GM12878 (cell line): ENCODE measurements around the gene TAS2R38. TPM values are rescaled to one million over a fixed set of nuclear protein-coding genes. Genes with fewer than 3 reads are reported as not detected.
"Not testable (repeated sequence)": the region's sequence is repeated elsewhere in the genome, so short reads cannot be mapped to it uniquely, and the experiment has no call there.

ENCODE experiments used
- ATAC-seq: fragments of 200-7000 bp; cut with Tn5 transposase; 3 replicates; pipeline ENCODE4 v1.9.1; 2020; ENCODE audit warnings: mild to moderate bottlenecking, moderate library complexity
- BruUV-seq: library from RNA; stranded (reverse); fragments of 400-500 nt; replicated peaks from 2 replicates; lab custom pipeline; 2021; lab: Mats Ljungman, UMichigan
- CTCF ChIA-PET: fragments of 300-600 bp; sonication (Branson Sonifier 250); formaldehyde crosslinking; extraction: SDS; loops from one replicate; lab custom pipeline; 2021; ENCODE audit warnings: inconsistent platforms; lab: Yijun Ruan, JAX
- POLR2A ChIA-PET: fragments of 350-600 bp; formaldehyde crosslinking; extraction: SDS; loops from one replicate; lab custom pipeline; 2021; ENCODE audit warnings: inconsistent platforms; lab: Charles Lee
- RAD21 ChIA-PET: fragments of 300-600 bp; sonication (Branson Sonifier 250); formaldehyde crosslinking; loops from one replicate; lab custom pipeline; 2023; ENCODE audit warnings: antibody characterized with exemption; ENCODE audit not compliant: unreplicated experiment; lab: Charles Lee
- SMC1A ChIA-PET: fragments of 300-600 bp; sonication (Branson Sonifier 250); formaldehyde crosslinking; loops from one replicate; lab custom pipeline; 2023; ENCODE audit not compliant: unreplicated experiment, uncharacterized antibody; lab: Charles Lee
- DNase-seq: peaks from one replicate; pipeline ENCODE4 v3.0.0-alpha.2; 2011; ENCODE audit warnings: low read depth, low spot score
- FAIRE-seq: peaks from 3 replicates; lab custom pipeline; 2011; peaks lifted over from hg19 to GRCh38; lab: Jason Lieb, UNC
- H2AFZ ChIP-seq: 2 replicates; pipeline ENCODE4 v1.6.0; 2011; ENCODE audit warnings: low read depth, low read length, control low read depth; ENCODE audit not compliant: control insufficient read depth
- H3K27ac ChIP-seq: 2 replicates; pipeline ENCODE4 v1.5.1; 2011; ENCODE audit warnings: control low read depth; ENCODE audit not compliant: control insufficient read depth, insufficient read depth
- H3K27me3 ChIP-seq, 2 experiments: replicated peaks in 1 of 2; 2 replicates each; pipeline versions ENCODE4 v1.6.0 to v1.6.1; 2011; ENCODE audit warnings: low read length in 1 of 2; ENCODE audit not compliant: control insufficient read depth in 2 of 2, insufficient read depth in 2 of 2
- H3K36me3 ChIP-seq, 2 experiments: 2 replicates each; pipeline ENCODE4 v1.5.1; 2011; ENCODE audit warnings: low read length in 1 of 2; ENCODE audit not compliant: control insufficient read depth in 2 of 2, insufficient read depth in 2 of 2
- H3K4me1 ChIP-seq: 2 replicates; pipeline ENCODE4 v1.6.1; 2011; ENCODE audit warnings: mild to moderate bottlenecking, low read length, moderate library complexity, mixed read lengths; ENCODE audit not compliant: control insufficient read depth, insufficient read depth
- H3K4me2 ChIP-seq: 2 replicates; pipeline ENCODE4 v1.6.0; 2011; ENCODE audit warnings: control low read depth; ENCODE audit not compliant: control insufficient read depth, insufficient read depth
- H3K4me3 ChIP-seq: fragments of 200-600 bp; sonication (generic); 2 replicates; pipeline ENCODE4 v1.5.1; 2016
- H3K79me2 ChIP-seq: 2 replicates; pipeline ENCODE4 v1.6.0; 2011; ENCODE audit warnings: low read length; ENCODE audit not compliant: control insufficient read depth, insufficient read depth
- H3K9ac ChIP-seq: 2 replicates; pipeline ENCODE4 v1.8.0; 2011; ENCODE audit warnings: low read length, control low read depth, mixed read lengths; ENCODE audit not compliant: control insufficient read depth, insufficient read depth
- H3K9me3 ChIP-seq: replicated peaks from 3 replicates; pipeline ENCODE4 v1.5.1; 2011; ENCODE audit warnings: mild to moderate bottlenecking, low read length; ENCODE audit not compliant: control insufficient read depth, insufficient read depth
- H4K20me1 ChIP-seq: 2 replicates; pipeline ENCODE4 v1.6.0; 2011; ENCODE audit not compliant: control insufficient read depth, insufficient read depth
- SMC3 ChIP-seq: IDR thresholded peaks from 2 replicates; pipeline ENCODE4 v1.6.1; 2011; ENCODE audit warnings: low read length, improper control_type of control experiment, borderline replicate concordance
- WGBS: methylation state at CpG from one replicate; pipeline ENCODE4 v1.1.6; 2016; ENCODE audit warnings: low lambda C conversion rate; ENCODE audit not compliant: insufficient replicate concordance, insufficient coverage; ENCODE audit errors: missing lambda C conversion rate; 5-methylcytosine and 5-hydroxymethylcytosine counted together
- in situ Hi-C: fragments of 300-500 bp; cut with MboI; formaldehyde crosslinking; loops from 9 replicates; pipeline ENCODE4 v1.14.3; 2018; ENCODE audit warnings: mixed read lengths
- intact Hi-C: fragments of 100-400 bp; cut with micrococcal nuclease; formaldehyde crosslinking; loops from one replicate; pipeline ENCODE4 v1.14.2; 2022; ENCODE audit not compliant: unreplicated experiment
- polyA plus RNA-seq, 11 experiments: library from polyadenylated mRNA; depleted of rRNA in 4 of 11; unstranded in 6 of 11; stranded (reverse) in 5 of 11; fragments of >200 nt; fragmentation: Nextera tagmentation in 4 of 11; fragmentation: Illumina TruSeq in 1 of 11; extraction: Ambion mirVana in 4 of 11; extraction: Trizol in 1 of 11; gene quantifications; 1 replicate in 1 of 11; 2 replicates in 10 of 11; pipeline versions ENCODE4 v1.2.1 to v1.2.3, GENCODE V29; 2011 to 2016; ENCODE audit warnings: inconsistent platforms in 2 of 11, missing spikeins in 2 of 11, low read depth in 1 of 11
- total RNA-seq, 4 experiments: library from RNA; depleted of rRNA in 3 of 4; stranded (reverse); fragments of >200 nt in 3 of 4; fragmentation: Illumina TruSeq in 1 of 4; extraction: Trizol in 1 of 4; gene quantifications; 2 replicates each; pipeline versions ENCODE4 v1.2.1 to v1.2.3, GENCODE V29; 2013 to 2021
- TF ChIP-seq, protein P1 (sequence below): fragments of 450-650 bp; IDR thresholded peaks from 2 replicates; pipeline ENCODE4 v1.6.1; 2016; ENCODE audit warnings: mild to moderate bottlenecking

TAS2R38 gene
- total and polyA plus RNA-seq, 10 of the 15 experiments (the other 5 are each of a cell fraction or from before 2014, with no cell fraction given) = not detected

DNA sequence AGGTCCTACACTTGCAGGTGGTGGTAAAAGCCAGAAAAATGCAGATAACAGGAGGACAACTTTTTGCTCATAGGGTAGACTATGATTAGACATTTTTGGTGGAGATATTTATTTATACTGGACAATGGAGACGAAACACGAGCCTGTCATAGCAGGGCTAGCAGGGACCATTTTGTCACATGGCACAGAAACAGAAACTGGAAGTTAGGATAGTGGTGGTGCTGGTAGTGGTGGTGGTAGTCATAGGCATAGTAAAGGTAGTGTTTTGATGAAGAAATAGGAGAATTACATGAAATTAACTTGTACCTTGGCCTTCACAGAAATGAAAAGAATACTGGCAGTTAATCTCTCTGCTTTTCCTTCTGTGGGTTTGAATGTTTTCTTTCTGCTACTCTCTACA, 13.3 kb upstream of the TAS2R38 start:
- Histone ChIP-seq H3K27ac (no peak overlapping the region), H2AFZ (no peak overlapping the region), H3K4me1 (no peaks in the 10 kb centered on the region), H3K4me3 (no peak overlapping the region), H4K20me1 (no peaks in the 10 kb centered on the region), H3K27me3 (no peaks in the 10 kb centered on the region), H3K36me3 (no peaks in the 10 kb centered on the region), H3K9ac (no peak overlapping the region), H3K9me3 (no peaks in the 10 kb centered on the region), H3K79me2 (no peaks in the 10 kb centered on the region), H3K4me2 (no peak overlapping the region)
- TF ChIP-seq, protein P1, sequence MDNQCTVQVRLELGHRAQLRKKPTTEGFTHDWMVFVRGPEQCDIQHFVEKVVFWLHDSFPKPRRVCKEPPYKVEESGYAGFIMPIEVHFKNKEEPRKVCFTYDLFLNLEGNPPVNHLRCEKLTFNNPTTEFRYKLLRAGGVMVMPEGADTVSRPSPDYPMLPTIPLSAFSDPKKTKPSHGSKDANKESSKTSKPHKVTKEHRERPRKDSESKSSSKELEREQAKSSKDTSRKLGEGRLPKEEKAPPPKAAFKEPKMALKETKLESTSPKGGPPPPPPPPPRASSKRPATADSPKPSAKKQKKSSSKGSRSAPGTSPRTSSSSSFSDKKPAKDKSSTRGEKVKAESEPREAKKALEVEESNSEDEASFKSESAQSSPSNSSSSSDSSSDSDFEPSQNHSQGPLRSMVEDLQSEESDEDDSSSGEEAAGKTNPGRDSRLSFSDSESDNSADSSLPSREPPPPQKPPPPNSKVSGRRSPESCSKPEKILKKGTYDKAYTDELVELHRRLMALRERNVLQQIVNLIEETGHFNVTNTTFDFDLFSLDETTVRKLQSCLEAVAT = no peak
- TF ChIP-seq SMC3 = no peak
- ChIA-PET SMC1A (no interaction called here), RAD21 (no interaction called here), POLR2A (no interaction called here), CTCF (interaction anchor here (1.3 kb wide), 1 partner anchor 11 kb away, joined by 4 read pairs; no protein-coding TSS in a partner anchor)
- intact Hi-C loops = no loop called here
- BruUV-seq = no TSS peak
- in situ Hi-C loops = no loop called here
- ATAC-seq (no peak), FAIRE-seq (no peak), DNase-seq (no peak)
- 6% methylated on average over 2 of the region's 2 CpGs for WGBS

DNA sequence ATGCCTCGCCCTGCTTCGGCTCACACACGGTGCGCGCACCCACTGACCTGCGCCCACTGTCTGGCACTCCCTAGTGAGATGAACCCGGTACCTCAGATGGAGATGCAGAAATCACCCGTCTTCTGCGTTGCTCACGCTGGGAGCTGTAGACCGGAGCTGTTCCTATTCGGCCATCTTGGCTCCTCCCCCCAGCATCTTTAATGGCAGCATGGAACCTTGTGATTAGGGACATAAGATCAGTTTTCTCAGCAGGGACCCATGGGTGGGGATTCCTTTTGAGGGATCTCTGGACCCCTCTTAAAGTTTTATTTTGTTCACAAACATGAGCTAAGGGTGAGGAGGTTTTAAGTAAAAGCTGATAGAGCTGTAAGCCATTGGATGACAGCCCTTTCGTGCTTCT, 12.4 kb upstream of the TAS2R38 start:
- WGBS = 57% methylated on average over 5 of the region's 13 CpGs
- H3K4me1 ChIP-seq, ATAC-seq, H3K36me3 ChIP-seq, SMC1A ChIA-PET, H3K9ac ChIP-seq, H3K9me3 ChIP-seq, H3K4me2 ChIP-seq, H3K79me2 ChIP-seq, in situ Hi-C loops, DNase-seq, FAIRE-seq, H3K27me3 ChIP-seq, RAD21 ChIA-PET, H3K27ac ChIP-seq, BruUV-seq, H2AFZ ChIP-seq, intact Hi-C loops, H4K20me1 ChIP-seq, H3K4me3 ChIP-seq, POLR2A ChIA-PET: not testable (repeated sequence)
- CTCF ChIA-PET = interaction anchor here (0.7 kb wide), 1 partner anchor 10 kb away, joined by 4 read pairs; no protein-coding TSS in a partner anchor
